Mesenchymal stem cell (in vitro differentiated cells and primary cell): ENCODE data around the gene OR14A16. TPM values are rescaled to one million over a fixed set of nuclear protein-coding genes. Genes with fewer than 3 reads are reported as not detected.

ENCODE experiments used
- DNase-seq: peaks from one replicate; pipeline ENCODE4 v3.0.0-alpha.2; 2013
- H2AFZ ChIP-seq: one replicate; pipeline ENCODE4 v1.6.1; 2013; ENCODE audit warnings: low read depth, mild to moderate bottlenecking, control low read depth, inconsistent platforms, low read length, moderate library complexity
- H2AK5ac ChIP-seq: 2 replicates; pipeline ENCODE4 v1.6.1; 2013; ENCODE audit warnings: low read length, moderate library complexity, mild to moderate bottlenecking, inconsistent platforms; ENCODE audit not compliant: severe bottlenecking
- H2BK120ac ChIP-seq: one replicate; pipeline ENCODE4 v1.6.1; 2013; ENCODE audit warnings: low read depth, mild to moderate bottlenecking, inconsistent platforms, low read length, moderate library complexity
- H2BK12ac ChIP-seq, 2 experiments: one replicate each; pipeline ENCODE4 v1.6.1; 2013; ENCODE audit warnings: inconsistent platforms in 2 of 2, low read length in 2 of 2, mild to moderate bottlenecking in 2 of 2, moderate library complexity in 2 of 2, control low read depth in 1 of 2
- H2BK15ac ChIP-seq: one replicate; pipeline ENCODE4 v1.6.1; 2013; ENCODE audit warnings: mild to moderate bottlenecking, low read depth, inconsistent platforms; ENCODE audit not compliant: poor library complexity, severe bottlenecking
- H2BK5ac ChIP-seq: 2 replicates; pipeline ENCODE4 v1.6.1; 2013; ENCODE audit warnings: low read depth, mild to moderate bottlenecking, low read length, control low read depth, inconsistent platforms; ENCODE audit not compliant: poor library complexity, severe bottlenecking
- H3K14ac ChIP-seq, 2 experiments: one replicate each; pipeline ENCODE4 v1.6.1; 2013; ENCODE audit warnings: inconsistent platforms in 2 of 2, low read length in 2 of 2, control low read depth in 1 of 2, mild to moderate bottlenecking in 1 of 2, moderate library complexity in 1 of 2
- H3K18ac ChIP-seq, 2 experiments: one replicate each; pipeline ENCODE4 v1.6.1; 2013; ENCODE audit warnings: inconsistent platforms in 2 of 2, low read length in 2 of 2, control low read depth in 1 of 2, low read depth in 1 of 2, mild to moderate bottlenecking in 1 of 2
- H3K23ac ChIP-seq, 2 experiments: one replicate each; pipeline ENCODE4 v1.6.1; 2013; ENCODE audit warnings: inconsistent platforms in 2 of 2, low read length in 2 of 2, mild to moderate bottlenecking in 2 of 2, moderate library complexity in 2 of 2, control low read depth in 1 of 2
- H3K27ac ChIP-seq: 2 replicates; pipeline ENCODE4 v1.5.1; 2013; ENCODE audit warnings: mild to moderate bottlenecking, moderate library complexity, low read length, control low read depth, inconsistent platforms; ENCODE audit not compliant: poor library complexity, severe bottlenecking
- H3K27me3 ChIP-seq, 2 experiments: 2 replicates each; pipeline versions ENCODE4 v1.6.1 to v1.7.0; 2013; ENCODE audit warnings: low read length in 2 of 2, mild to moderate bottlenecking in 2 of 2, moderate library complexity in 2 of 2, control low read depth in 1 of 2, inconsistent platforms in 1 of 2; ENCODE audit not compliant: control insufficient read depth in 1 of 2, insufficient read depth in 1 of 2
- H3K36me3 ChIP-seq, 2 experiments: 2 replicates each; pipeline versions ENCODE4 v1.6.1 to v1.7.0; 2013; ENCODE audit warnings: low read length in 2 of 2, control low read depth in 1 of 2, inconsistent platforms in 1 of 2, low read depth in 1 of 2, mild to moderate bottlenecking in 1 of 2; ENCODE audit not compliant: insufficient read depth in 2 of 2, control insufficient read depth in 1 of 2
- H3K4ac ChIP-seq, 2 experiments: one replicate each; pipeline ENCODE4 v1.6.1; 2013; ENCODE audit warnings: inconsistent platforms in 2 of 2, low read length in 2 of 2, mild to moderate bottlenecking in 2 of 2, moderate library complexity in 2 of 2, control low read depth in 1 of 2, low read depth in 1 of 2
- H3K4me1 ChIP-seq: 2 replicates; pipeline ENCODE4 v1.6.1; 2013; ENCODE audit warnings: low read depth, low read length, control low read depth; ENCODE audit not compliant: control insufficient read depth, insufficient read depth
- H3K4me2 ChIP-seq: 2 replicates; pipeline ENCODE4 v1.6.1; 2013; ENCODE audit warnings: low read length, mild to moderate bottlenecking, inconsistent platforms; ENCODE audit not compliant: poor library complexity, severe bottlenecking
- H3K4me3 ChIP-seq, 2 experiments: 2 replicates each; pipeline versions ENCODE4 v1.5.1 to v1.7.0; 2013; ENCODE audit warnings: low read length in 2 of 2, mild to moderate bottlenecking in 2 of 2, control low read depth in 1 of 2, low read depth in 1 of 2; ENCODE audit not compliant: insufficient read depth in 1 of 2
- H3K79me1 ChIP-seq: replicated peaks from 2 replicates; pipeline ENCODE4 v1.6.1; 2013; ENCODE audit warnings: mild to moderate bottlenecking, control low read depth, low read length, inconsistent platforms; ENCODE audit not compliant: poor library complexity, severe bottlenecking
- H3K9ac ChIP-seq: 2 replicates; pipeline ENCODE4 v1.7.0; 2013; ENCODE audit warnings: mild to moderate bottlenecking, low read length, moderate library complexity
- H3K9me3 ChIP-seq: 2 replicates; pipeline ENCODE4 v1.7.0; 2013; ENCODE audit warnings: mild to moderate bottlenecking, low read length; ENCODE audit not compliant: control insufficient read depth
- H4K8ac ChIP-seq: one replicate; pipeline ENCODE4 v1.6.1; 2013; ENCODE audit warnings: inconsistent platforms, mild to moderate bottlenecking, low read length, moderate library complexity
- H4K91ac ChIP-seq: one replicate; pipeline ENCODE4 v1.6.1; 2013; ENCODE audit warnings: mild to moderate bottlenecking, low read length, inconsistent platforms
- WGBS: methylation state at CpG from one replicate; pipeline ENCODE4 v1.1.7; 2013; ENCODE audit warnings: mixed read lengths; 5-methylcytosine and 5-hydroxymethylcytosine counted together
- polyA plus RNA-seq, 2 experiments: library from polyadenylated mRNA; stranded (reverse); fragments of 200-250 nt; gene quantifications; one replicate each; pipeline ENCODE4 v1.2.3, GENCODE V29; 2013

Gene OR14A16, protein sequence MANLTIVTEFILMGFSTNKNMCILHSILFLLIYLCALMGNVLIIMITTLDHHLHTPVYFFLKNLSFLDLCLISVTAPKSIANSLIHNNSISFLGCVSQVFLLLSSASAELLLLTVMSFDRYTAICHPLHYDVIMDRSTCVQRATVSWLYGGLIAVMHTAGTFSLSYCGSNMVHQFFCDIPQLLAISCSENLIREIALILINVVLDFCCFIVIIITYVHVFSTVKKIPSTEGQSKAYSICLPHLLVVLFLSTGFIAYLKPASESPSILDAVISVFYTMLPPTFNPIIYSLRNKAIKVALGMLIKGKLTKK
- polyA plus RNA-seq (2013, experiment 1 of 2): not detected
- polyA plus RNA-seq (2013, experiment 2 of 2): not detected

DNA sequence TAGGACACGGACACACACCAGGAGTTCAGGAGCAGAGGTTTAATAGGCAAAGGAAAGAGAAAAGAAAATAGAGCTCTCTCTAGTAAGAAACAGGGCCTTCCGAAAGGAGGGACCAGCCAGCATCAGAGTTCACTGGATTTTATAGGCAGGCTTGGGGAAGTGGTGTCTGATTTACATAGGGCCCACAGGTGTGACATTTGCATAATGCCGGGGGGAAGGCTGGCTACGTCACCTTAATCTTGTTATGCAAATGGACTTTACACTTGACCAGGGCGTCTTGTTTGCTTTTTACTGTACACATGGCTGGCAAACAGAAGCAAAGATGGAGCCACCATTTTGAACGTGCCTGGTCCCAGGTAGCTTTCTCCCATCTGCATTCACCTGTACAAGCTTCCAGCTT, at the start of gene OR14A16:
OR14A16 (minus strand) TSS at position 97 of the 400 bp plus-strand sequence. CDS start 8,390 bp downstream, outside the sequence.
- Histone ChIP-seq H4K91ac (no peak within 1 kb of the TSS), H3K9ac (no peak within 1 kb of the TSS), H2AFZ (no peak within 1 kb of the TSS), H3K79me1 (no peaks in the 10 kb centered on the region), H3K18ac (no peak within 1 kb of the TSS), H3K4ac (no peak within 1 kb of the TSS), H3K27me3 (no peaks in the 10 kb centered on the region), H3K9me3 (peaks cover 19% of the 10 kb centered on the region), H2AK5ac (no peak within 1 kb of the TSS), H3K14ac (no peak within 1 kb of the TSS), H3K23ac (no peak within 1 kb of the TSS), H2BK5ac (no peak within 1 kb of the TSS), H2BK120ac (no peak within 1 kb of the TSS), H3K4me1 (no peaks in the 10 kb centered on the region), H2BK12ac (no peak within 1 kb of the TSS), H2BK15ac (no peak within 1 kb of the TSS), H3K4me2 (no peak within 1 kb of the TSS), H3K4me3 (no peak within 1 kb of the TSS), H4K8ac (no peak within 1 kb of the TSS), H3K27ac (no peak within 1 kb of the TSS), H3K36me3 (no peaks in the 10 kb centered on the region)
- no peak for DNase-seq
- WGBS: 48% methylated on average over 6 of the region's 6 CpGs

DNA sequence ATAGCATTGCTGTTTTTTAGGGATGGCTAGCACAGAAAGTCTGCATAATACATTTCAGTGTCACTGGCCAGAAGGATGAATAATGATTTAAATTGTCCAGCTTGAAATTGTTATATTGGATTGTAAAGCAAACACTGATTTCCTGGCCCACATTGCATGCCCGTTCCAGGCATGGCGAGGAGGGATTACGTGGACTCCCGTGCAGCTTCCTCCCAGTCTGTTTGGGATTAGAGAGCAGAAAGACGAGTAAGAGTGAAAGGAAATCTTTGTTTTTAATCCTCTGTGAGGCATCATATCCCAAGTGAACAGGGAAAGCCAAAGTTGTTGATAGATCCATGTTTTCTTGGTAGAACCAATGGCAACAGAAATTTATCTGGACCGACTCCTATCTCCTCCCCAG, 41.5 kb upstream of the OR14A16 start:
- H2BK12ac ChIP-seq: no peak overlapping the region
- WGBS: 80% methylated on average over 6 of the region's 6 CpGs
- H3K18ac ChIP-seq: no peak overlapping the region

DNA sequence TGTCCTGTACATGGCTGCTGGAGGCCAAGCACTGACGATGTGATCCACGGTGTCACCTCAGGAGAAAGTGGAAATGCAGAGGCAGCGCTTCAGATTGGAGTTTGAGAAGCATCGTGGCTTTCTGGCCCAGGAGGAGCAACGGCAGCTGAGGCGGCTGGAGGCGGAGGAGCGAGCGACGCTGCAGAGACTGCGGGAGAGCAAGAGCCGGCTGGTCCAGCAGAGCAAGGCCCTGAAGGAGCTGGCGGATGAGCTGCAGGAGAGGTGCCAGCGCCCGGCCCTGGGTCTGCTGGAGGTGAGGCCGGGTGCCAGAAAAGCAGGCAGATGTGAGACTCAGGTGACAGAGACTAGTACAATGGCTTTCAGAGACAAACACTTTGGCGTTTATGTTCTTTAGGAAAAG, 40.7 kb upstream of the OR14A16 start:
- no peak overlapping the region for H3K4me3 ChIP-seq
- H2BK12ac ChIP-seq: no peak overlapping the region
- H2BK5ac ChIP-seq: no peak overlapping the region
- no peak overlapping the region for H2AFZ ChIP-seq
- no peak overlapping the region for H2AK5ac ChIP-seq
- H3K23ac ChIP-seq: no peak overlapping the region
- H3K79me1 ChIP-seq: no peaks in the 10 kb centered on the region
- H3K4ac ChIP-seq: no peak overlapping the region
- WGBS: 90% methylated on average over 14 of the region's 17 CpGs
- no peak overlapping the region for H2BK15ac ChIP-seq
- no peak for DNase-seq
- no peak overlapping the region for H4K91ac ChIP-seq
- H3K9me3 ChIP-seq: peaks cover 5% of the 10 kb centered on the region
- H3K27ac ChIP-seq: no peak overlapping the region
- peaks cover 4 to 6% of the 10 kb centered on the region in 2 experiments for H3K36me3 ChIP-seq
- H3K14ac ChIP-seq: no peak overlapping the region
- peak overlapping the region; percentile 44 for H3K9ac ChIP-seq
- no peak overlapping the region for H4K8ac ChIP-seq
- no peak overlapping the region for H2BK120ac ChIP-seq
- no peaks in the 10 kb centered on the region for H3K27me3 ChIP-seq
- H3K4me1 ChIP-seq: no peaks in the 10 kb centered on the region
- H3K18ac ChIP-seq: no peak overlapping the region
- no peak overlapping the region for H3K4me2 ChIP-seq

More for the DNA sequence above, 41.5 kb upstream of the OR14A16 start:
- H2BK5ac ChIP-seq: no peak overlapping the region
- no peak overlapping the region for H3K14ac ChIP-seq
- H3K4ac ChIP-seq: no peak overlapping the region
- no peaks in the 10 kb centered on the region for H3K27me3 ChIP-seq
- peak overlapping the region; percentile 44 for H3K9ac ChIP-seq
- no peak overlapping the region for H3K4me2 ChIP-seq
- no peak overlapping the region for H2BK120ac ChIP-seq
- H2AFZ ChIP-seq: no peak overlapping the region
- no peak overlapping the region for H3K23ac ChIP-seq
- peaks cover 4 to 6% of the 10 kb centered on the region in 2 experiments for H3K36me3 ChIP-seq
- no peak overlapping the region for H2AK5ac ChIP-seq
- no peaks in the 10 kb centered on the region for H3K79me1 ChIP-seq
- H4K91ac ChIP-seq: no peak overlapping the region
- H3K4me1 ChIP-seq: no peaks in the 10 kb centered on the region
- no peak for DNase-seq
- no peak overlapping the region for H3K27ac ChIP-seq
- H3K4me3 ChIP-seq: no peak overlapping the region
- no peak overlapping the region for H4K8ac ChIP-seq
- H3K9me3 ChIP-seq: peaks cover 5% of the 10 kb centered on the region
- no peak overlapping the region for H2BK15ac ChIP-seq

DNA sequence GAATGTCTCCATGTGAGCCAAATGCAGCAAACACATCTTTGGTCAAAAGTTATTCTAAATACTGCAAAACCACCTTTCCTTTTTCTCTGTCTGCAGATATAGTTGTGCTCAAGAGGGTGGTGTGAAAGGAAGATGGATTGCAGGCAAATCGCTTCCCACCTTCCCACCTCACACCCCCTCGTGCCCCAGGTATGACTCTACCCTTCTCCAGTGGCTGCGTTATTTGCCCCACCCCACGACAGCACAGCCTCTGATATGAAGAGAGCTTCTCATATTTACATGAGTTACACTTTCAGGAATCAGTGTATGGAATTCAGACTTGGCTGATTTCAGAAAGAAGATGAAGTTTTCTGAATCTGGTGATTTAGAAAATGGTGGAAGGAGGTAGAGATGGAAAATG, 38.8 kb upstream of the OR14A16 start:
- no peak overlapping the region for H3K27ac ChIP-seq
- no peak overlapping the region for H2BK5ac ChIP-seq
- no peak overlapping the region for H3K18ac ChIP-seq
- DNase-seq: no peak
- H2BK120ac ChIP-seq: no peak overlapping the region
- H3K23ac ChIP-seq: no peak overlapping the region
- H3K4me2 ChIP-seq: no peak overlapping the region
- H2BK12ac ChIP-seq: no peak overlapping the region
- no peaks in the 10 kb centered on the region for H3K27me3 ChIP-seq
- H3K79me1 ChIP-seq: peaks cover 2% of the 10 kb centered on the region
- H2BK15ac ChIP-seq: no peak overlapping the region
- H3K9ac ChIP-seq: no peak overlapping the region
- no peak overlapping the region for H3K4ac ChIP-seq
- H4K8ac ChIP-seq: no peak overlapping the region
- no peak overlapping the region for H2AFZ ChIP-seq
- WGBS: no CpG with 5 or more reads among the region's 4 CpGs
- H2AK5ac ChIP-seq: no peak overlapping the region
- H3K14ac ChIP-seq: no peak overlapping the region
- H3K9me3 ChIP-seq: peaks cover 1% of the 10 kb centered on the region
- H4K91ac ChIP-seq: no peak overlapping the region
- H3K4me1 ChIP-seq: peaks cover 2% of the 10 kb centered on the region
- peaks cover under 1 to 4% of the 10 kb centered on the region in 2 experiments for H3K36me3 ChIP-seq
- H3K4me3 ChIP-seq: no peak overlapping the region
